Astrocyte (in vitro differentiated cells and primary cell): ENCODE results near the gene MLLT11. TPM values are rescaled to one million over a fixed set of nuclear protein-coding genes. Genes with fewer than 3 reads are reported as not detected.
A peak's percentile ranks its signal among the peaks of the same experiment; 100 is the strongest.

ENCODE experiments used
- DNase-seq: peaks from one replicate; pipeline ENCODE4 v3.0.0-alpha.2; 2010; ENCODE audit warnings: low read depth
- FAIRE-seq: peaks from 2 replicates; lab custom pipeline; 2011; peaks lifted over from hg19 to GRCh38; lab: Jason Lieb, UNC
- H2AFZ ChIP-seq: 2 replicates; pipeline ENCODE4 v1.6.0; 2012; ENCODE audit warnings: low read depth, low read length, inconsistent platforms
- H3K27ac ChIP-seq: 2 replicates; pipeline ENCODE4 v1.5.1; 2011; ENCODE audit warnings: low read depth, low read length, inconsistent platforms
- H3K27me3 ChIP-seq: 2 replicates; pipeline ENCODE4 v1.6.0; 2011; ENCODE audit warnings: low read length, inconsistent platforms; ENCODE audit not compliant: insufficient read depth
- H3K36me3 ChIP-seq: 2 replicates; pipeline ENCODE4 v1.5.1; 2011; ENCODE audit warnings: low read length, inconsistent platforms; ENCODE audit not compliant: insufficient read depth
- H3K4me1 ChIP-seq: 2 replicates; pipeline ENCODE4 v1.5.1; 2011; ENCODE audit warnings: low read length, inconsistent platforms; ENCODE audit not compliant: insufficient read depth
- H3K4me2 ChIP-seq: 2 replicates; pipeline ENCODE4 v1.6.0; 2012; ENCODE audit warnings: low read length, inconsistent platforms
- H3K4me3 ChIP-seq: 2 replicates; pipeline ENCODE4 v1.5.1; 2011; ENCODE audit warnings: low read depth, mild to moderate bottlenecking, low read length, inconsistent platforms; ENCODE audit not compliant: insufficient read depth
- H3K79me2 ChIP-seq: 2 replicates; pipeline ENCODE4 v1.6.0; 2012; ENCODE audit warnings: mild to moderate bottlenecking, low read length, inconsistent platforms; ENCODE audit not compliant: insufficient read depth
- H3K9ac ChIP-seq: 2 replicates; pipeline ENCODE4 v1.6.0; 2012; ENCODE audit warnings: mild to moderate bottlenecking, low read length, inconsistent platforms
- H3K9me3 ChIP-seq: 2 replicates; pipeline ENCODE4 v1.5.1; 2012; ENCODE audit warnings: low read depth, mild to moderate bottlenecking, low read length, inconsistent platforms; ENCODE audit not compliant: insufficient read depth
- H4K20me1 ChIP-seq: 2 replicates; pipeline ENCODE4 v1.6.0; 2012; ENCODE audit warnings: low read length, inconsistent platforms; ENCODE audit not compliant: insufficient read depth
- H3K27ac Mint-ChIP-seq: one replicate; pipeline ENCODE4 v1.8.0; 2021; ENCODE audit warnings: mild to moderate bottlenecking, mixed read lengths; ENCODE audit not compliant: unreplicated experiment
- H3K27me3 Mint-ChIP-seq: one replicate; pipeline ENCODE4 v1.8.0; 2021; ENCODE audit warnings: low read depth, mixed read lengths; ENCODE audit not compliant: unreplicated experiment
- H3K36me3 Mint-ChIP-seq: one replicate; pipeline ENCODE4 v1.8.0; 2021; ENCODE audit warnings: low read depth, mixed read lengths; ENCODE audit not compliant: unreplicated experiment
- H3K4me1 Mint-ChIP-seq: one replicate; pipeline ENCODE4 v1.8.0; 2021; ENCODE audit warnings: low read depth, mixed read lengths; ENCODE audit not compliant: unreplicated experiment
- H3K4me3 Mint-ChIP-seq: one replicate; pipeline ENCODE4 v1.8.0; 2021; ENCODE audit warnings: mild to moderate bottlenecking, moderate library complexity, mixed read lengths; ENCODE audit not compliant: unreplicated experiment
- H3K9me3 Mint-ChIP-seq: one replicate; pipeline ENCODE4 v1.8.0; 2021; ENCODE audit warnings: mild to moderate bottlenecking, mixed read lengths; ENCODE audit not compliant: unreplicated experiment
- CTCF ChIP-seq: IDR thresholded peaks from 2 replicates; pipeline ENCODE4 v1.5.1; 2011; ENCODE audit warnings: low read depth, mild to moderate bottlenecking, inconsistent platforms, low read length, moderate library complexity; ENCODE audit not compliant: insufficient read depth
- EZH2 ChIP-seq: IDR thresholded peaks from 2 replicates; pipeline ENCODE4 v1.6.1; 2012; ENCODE audit warnings: mild to moderate bottlenecking, low read length, inconsistent platforms; ENCODE audit not compliant: insufficient read depth
- total RNA-seq: library from RNA; stranded (reverse); gene quantifications from 2 replicates; pipeline ENCODE4 v1.2.1, GENCODE V29; 2021

Gene MLLT11
- total RNA-seq, 1 donor from 2014 or later = 77.4 TPM

DNA sequence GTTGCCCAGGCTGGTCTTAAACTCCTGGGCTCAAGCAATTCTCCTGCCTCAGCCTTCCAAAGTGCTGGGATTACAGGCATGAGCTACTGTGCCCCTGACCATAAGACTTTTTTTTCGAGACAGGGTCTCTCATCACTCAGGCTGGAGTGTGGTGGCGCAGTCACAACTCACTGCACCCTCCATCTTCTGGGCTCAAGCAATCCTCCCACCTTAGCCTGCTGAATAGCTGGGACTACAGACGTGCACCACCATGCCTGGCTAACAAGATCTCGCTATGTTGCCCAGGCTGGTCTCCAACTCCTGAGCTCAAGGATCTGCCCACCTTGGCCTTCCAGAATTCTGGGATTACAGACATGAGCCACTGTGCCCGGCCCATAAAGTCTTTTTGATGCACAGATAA lies 10.7 kb upstream of the MLLT11 start:
- Histone ChIP-seq H3K9me3 (no peaks in the 10 kb centered on the region), H3K36me3 (peaks cover 32% of the 10 kb centered on the region), H3K4me3 (no peak overlapping the region), H3K9ac (no peak overlapping the region), H3K4me2 (no peak overlapping the region), H3K27me3 (no peaks in the 10 kb centered on the region), H4K20me1 (peaks cover 44% of the 10 kb centered on the region), H2AFZ (no peak overlapping the region), H3K79me2 (peaks cover 8% of the 10 kb centered on the region), H3K4me1 (peaks cover 11% of the 10 kb centered on the region), H3K27ac (no peak overlapping the region)
- Mint-ChIP-seq H3K4me1 (peaks cover 2% of the 10 kb centered on the region), H3K36me3 (peaks cover 11% of the 10 kb centered on the region), H3K27me3 (no peaks in the 10 kb centered on the region), H3K27ac (no peak overlapping the region), H3K4me3 (peak overlapping the region; percentile 97), H3K9me3 (no peaks in the 10 kb centered on the region)
- TF ChIP-seq CTCF = no peak
- TF ChIP-seq EZH2 = no peak
- FAIRE-seq (no peak), DNase-seq (no peak)

- Histone ChIP-seq H2AFZ (no peak overlapping the region), H3K4me2 (no peak overlapping the region), H3K9ac (no peak overlapping the region), H3K79me2 (peaks cover 15% of the 10 kb centered on the region), H3K4me3 (no peak overlapping the region), H3K4me1 (peaks cover 11% of the 10 kb centered on the region), H4K20me1 (peaks cover 51% of the 10 kb centered on the region), H3K27ac (no peak overlapping the region), H3K36me3 (peaks cover 39% of the 10 kb centered on the region), H3K9me3 (no peaks in the 10 kb centered on the region), H3K27me3 (no peaks in the 10 kb centered on the region)
- Mint-ChIP-seq H3K9me3 (no peaks in the 10 kb centered on the region), H3K4me3 (peak overlapping the region; percentile 97), H3K36me3 (peaks cover 14% of the 10 kb centered on the region), H3K27me3 (no peaks in the 10 kb centered on the region), H3K4me1 (peaks cover 6% of the 10 kb centered on the region), H3K27ac (no peak overlapping the region)
- no peak for FAIRE-seq
- DNase-seq = no peak
- TF ChIP-seq CTCF = no peak
- TF ChIP-seq EZH2 = no peak
These were observed 10.0 kb upstream of the MLLT11 start for GRCh38 chr1:151050051-151050688.

GRCh38 chr1:151051356-151052009 lies 8.7 kb upstream of the MLLT11 start:
- no peaks in the 10 kb centered on the region for H3K27me3 ChIP-seq
- no peak overlapping the region for H3K4me3 Mint-ChIP-seq
- H3K9me3 Mint-ChIP-seq = no peaks in the 10 kb centered on the region
- peaks cover 21% of the 10 kb centered on the region for H3K36me3 Mint-ChIP-seq
- peaks cover 28% of the 10 kb centered on the region for H3K79me2 ChIP-seq
- no peak overlapping the region for H3K9ac ChIP-seq
- H3K36me3 ChIP-seq = peaks cover 51% of the 10 kb centered on the region
- no peak for FAIRE-seq
- DNase-seq = no peak
- H3K27me3 Mint-ChIP-seq = no peaks in the 10 kb centered on the region
- H3K4me1 ChIP-seq = peaks cover 12% of the 10 kb centered on the region
- H3K27ac ChIP-seq = no peak overlapping the region
- no peak overlapping the region for H2AFZ ChIP-seq
- H3K9me3 ChIP-seq = no peaks in the 10 kb centered on the region
- H3K27ac Mint-ChIP-seq = peak overlapping the region; percentile 26
- H3K4me2 ChIP-seq = no peak overlapping the region
- TF ChIP-seq CTCF = no peak
- TF ChIP-seq EZH2 = no peak
- peaks cover 20% of the 10 kb centered on the region for H3K4me1 Mint-ChIP-seq
- peaks cover 64% of the 10 kb centered on the region for H4K20me1 ChIP-seq
- no peak overlapping the region for H3K4me3 ChIP-seq
